HEK293 (cell line): ENCODE measurements around the gene PRSS33.

ENCODE experiments used
- CTCF ChIA-PET: fragments of 350-600 bp; formaldehyde crosslinking; extraction: SDS; loops from one replicate; lab custom pipeline; 2021; ENCODE audit warnings: antibody characterized with exemption; lab: Yijun Ruan, JAX
- POLR2A ChIA-PET: fragments of 300-600 bp; formaldehyde crosslinking; extraction: SDS; loops from one replicate; lab custom pipeline; 2020; ENCODE audit warnings: antibody characterized with exemption, inconsistent platforms; lab: Yijun Ruan, JAX
- H3K27ac ChIP-seq: fragments of 200-500 bp; sonication (Bioruptor generic); 2 replicates; pipeline ENCODE4 v1.5.1; 2014; ENCODE audit warnings: low read depth, low read length, control low read depth, inconsistent platforms; ENCODE audit errors: extremely low read depth
- H3K36me3 ChIP-seq, 2 experiments: fragments of 200-500 bp in 1 of 2; sonication (Bioruptor generic) in 1 of 2; 1 replicate in 1 of 2; 2 replicates in 1 of 2; pipeline ENCODE4 v1.5.1; 2014 to 2017; ENCODE audit warnings: inconsistent platforms in 2 of 2, low read length in 2 of 2; ENCODE audit not compliant: control insufficient read depth in 2 of 2, insufficient read depth in 1 of 2
- H3K4me1 ChIP-seq: fragments of 200-500 bp; sonication (Bioruptor generic); 2 replicates; pipeline ENCODE4 v1.5.1; 2014; ENCODE audit warnings: mild to moderate bottlenecking, low read length, inconsistent platforms; ENCODE audit not compliant: control insufficient read depth, insufficient read depth
- H3K4me3 ChIP-seq: 2 replicates; pipeline ENCODE4 v1.5.1; 2011; ENCODE audit warnings: low read depth, mild to moderate bottlenecking, control low read depth, low read length, moderate library complexity
- H3K9me3 ChIP-seq: fragments of 200-500 bp; sonication (Bioruptor generic); 2 replicates; pipeline ENCODE4 v1.5.1; 2014; ENCODE audit warnings: low read depth, low read length, inconsistent platforms; ENCODE audit not compliant: control insufficient read depth, insufficient read depth
- HOXA7 ChIP-seq: sonication (generic); formaldehyde crosslinking; IDR thresholded peaks from 2 replicates; pipeline ENCODE4 v1.8.1; 2022; ENCODE audit warnings: missing genetic modification reagents, borderline replicate concordance
- WT1 ChIP-seq: fragments of 450-650 bp; formaldehyde crosslinking; IDR thresholded peaks from 2 replicates; pipeline ENCODE4 v1.5.1; 2016; ENCODE audit warnings: missing biosample characterization, missing genetic modification characterization
- YY1 ChIP-seq: fragments of 450-650 bp; formaldehyde crosslinking; IDR thresholded peaks from 2 replicates; pipeline ENCODE4 v1.5.1; 2018; ENCODE audit warnings: missing biosample characterization, missing genetic modification characterization
- ZBTB21 ChIP-seq: fragments of 450-650 bp; formaldehyde crosslinking; IDR thresholded peaks from 2 replicates; pipeline ENCODE4 v1.5.1; 2017; ENCODE audit warnings: missing biosample characterization, missing genetic modification characterization
- ZNF311 ChIP-seq: fragments of 450-650 bp; formaldehyde crosslinking; IDR thresholded peaks from 2 replicates; pipeline ENCODE4 v1.5.1; 2017; ENCODE audit warnings: missing biosample characterization, missing genetic modification characterization, borderline replicate concordance
- ZNF747 ChIP-seq: fragments of 450-650 bp; formaldehyde crosslinking; IDR thresholded peaks from 2 replicates; pipeline ENCODE4 v1.5.1; 2016; ENCODE audit warnings: missing biosample characterization, missing genetic modification characterization
- ZNF830 ChIP-seq: fragments of 450-650 bp; IDR thresholded peaks from 2 replicates; pipeline ENCODE4 v1.5.0; 2018; ENCODE audit warnings: missing biosample characterization, missing genetic modification characterization, low read depth, mild to moderate bottlenecking, moderate library complexity
- TF ChIP-seq, protein P1 (sequence below): fragments of 450-650 bp; formaldehyde crosslinking; IDR thresholded peaks from 2 replicates; pipeline ENCODE4 v1.5.1; 2017; ENCODE audit warnings: missing biosample characterization, missing genetic modification characterization
- TF ChIP-seq, protein P2 (sequence below): fragments of 450-650 bp; formaldehyde crosslinking; IDR thresholded peaks from 2 replicates; pipeline ENCODE4 v1.5.1; 2016; ENCODE audit warnings: missing biosample characterization, missing genetic modification characterization
- TF ChIP-seq, protein P3 (sequence below): IDR thresholded peaks from 2 replicates; pipeline ENCODE4 v1.6.1; 2011; ENCODE audit warnings: mild to moderate bottlenecking, low read depth, low read length, borderline replicate concordance
- TF ChIP-seq, protein P4 (sequence below): fragments of 450-650 bp; formaldehyde crosslinking; conservative IDR thresholded peaks from 2 replicates; pipeline ENCODE4 v1.5.1; 2016; ENCODE audit warnings: low read depth, missing biosample characterization, missing genetic modification characterization
- TF ChIP-seq, protein P5 (sequence below): fragments of 450-650 bp; formaldehyde crosslinking; IDR thresholded peaks from 2 replicates; pipeline ENCODE4 v1.5.0; 2017; ENCODE audit warnings: missing biosample characterization, missing genetic modification characterization, borderline replicate concordance

Gene PRSS33

DNA sequence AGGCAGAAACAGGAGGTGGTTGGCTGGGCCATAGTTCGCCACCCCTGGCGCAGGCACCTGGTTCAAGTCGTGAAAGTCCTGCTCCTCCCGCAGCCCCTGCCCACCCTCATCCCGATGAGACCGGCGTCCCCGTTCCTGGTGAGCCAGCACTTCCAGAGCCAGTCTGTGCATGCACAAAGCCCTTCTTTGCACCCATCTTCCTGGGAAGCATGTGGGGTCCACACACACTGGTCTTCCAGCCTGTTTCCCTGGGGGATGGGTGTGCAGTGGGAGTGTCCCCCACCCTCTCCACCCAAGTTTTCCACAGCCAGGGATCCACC is 41.1 kb upstream of the PRSS33 start:
- CTCF ChIA-PET: interaction anchor here (0.7 kb wide), 1 partner anchor 11 kb away, joined by 3 read pairs; no protein-coding TSS in a partner anchor
- Histone ChIP-seq H3K9me3 (no peaks in the 10 kb centered on the region), H3K27ac (no peak overlapping the region), H3K4me3 (no peak overlapping the region), H3K36me3 (no peaks in the 10 kb centered on the region), H3K4me1 (no peaks in the 10 kb centered on the region)
- POLR2A ChIA-PET: no interaction called here
- TF ChIP-seq, protein P1, sequence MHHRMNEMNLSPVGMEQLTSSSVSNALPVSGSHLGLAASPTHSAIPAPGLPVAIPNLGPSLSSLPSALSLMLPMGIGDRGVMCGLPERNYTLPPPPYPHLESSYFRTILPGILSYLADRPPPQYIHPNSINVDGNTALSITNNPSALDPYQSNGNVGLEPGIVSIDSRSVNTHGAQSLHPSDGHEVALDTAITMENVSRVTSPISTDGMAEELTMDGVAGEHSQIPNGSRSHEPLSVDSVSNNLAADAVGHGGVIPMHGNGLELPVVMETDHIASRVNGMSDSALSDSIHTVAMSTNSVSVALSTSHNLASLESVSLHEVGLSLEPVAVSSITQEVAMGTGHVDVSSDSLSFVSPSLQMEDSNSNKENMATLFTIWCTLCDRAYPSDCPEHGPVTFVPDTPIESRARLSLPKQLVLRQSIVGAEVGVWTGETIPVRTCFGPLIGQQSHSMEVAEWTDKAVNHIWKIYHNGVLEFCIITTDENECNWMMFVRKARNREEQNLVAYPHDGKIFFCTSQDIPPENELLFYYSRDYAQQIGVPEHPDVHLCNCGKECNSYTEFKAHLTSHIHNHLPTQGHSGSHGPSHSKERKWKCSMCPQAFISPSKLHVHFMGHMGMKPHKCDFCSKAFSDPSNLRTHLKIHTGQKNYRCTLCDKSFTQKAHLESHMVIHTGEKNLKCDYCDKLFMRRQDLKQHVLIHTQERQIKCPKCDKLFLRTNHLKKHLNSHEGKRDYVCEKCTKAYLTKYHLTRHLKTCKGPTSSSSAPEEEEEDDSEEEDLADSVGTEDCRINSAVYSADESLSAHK (tag by site-specific recombination): no peak
- TF ChIP-seq WT1 (tag by site-specific recombination) (no peak), ZNF830 (tag by site-specific recombination) (no peak)

DNA sequence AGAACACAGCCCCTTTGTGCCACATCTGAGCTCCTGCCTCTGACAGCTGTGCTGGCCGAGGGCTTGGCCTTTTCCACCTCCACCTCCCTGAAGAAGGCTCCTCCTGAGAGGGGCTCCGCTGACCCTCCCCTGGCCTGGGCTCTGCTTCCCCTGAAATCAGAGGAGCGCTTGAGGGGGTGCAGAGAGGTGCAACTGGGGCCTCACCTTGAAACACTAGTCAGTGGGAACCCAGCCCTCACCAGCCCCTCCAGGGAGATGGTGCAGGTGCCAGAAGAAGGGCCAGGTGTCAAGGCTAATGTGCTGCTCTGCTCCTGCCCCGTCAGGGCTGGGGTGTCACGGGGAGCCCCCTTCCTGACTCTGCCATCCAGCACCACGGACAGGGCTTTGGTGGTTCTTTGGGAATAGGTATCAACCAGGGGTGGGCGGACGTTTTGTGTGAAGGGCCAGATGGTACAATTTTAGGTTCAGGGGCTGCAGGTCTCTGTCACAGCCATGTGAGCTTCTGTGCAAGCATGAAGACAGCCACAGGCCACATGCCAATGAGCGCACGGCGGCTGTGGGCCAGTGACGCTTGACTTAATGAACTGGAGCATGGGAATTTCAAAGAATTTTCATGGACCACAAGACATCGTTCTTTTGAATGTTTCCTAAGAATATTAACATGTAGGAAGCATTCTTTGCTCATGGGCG is 40.6 kb upstream of the PRSS33 start:
- CTCF ChIA-PET: no interaction called here
- H3K4me1 ChIP-seq: no peaks in the 10 kb centered on the region
- H3K36me3 ChIP-seq: no peaks in the 10 kb centered on the region
- H3K27ac ChIP-seq: no peak overlapping the region
- TF ChIP-seq, protein P2, sequence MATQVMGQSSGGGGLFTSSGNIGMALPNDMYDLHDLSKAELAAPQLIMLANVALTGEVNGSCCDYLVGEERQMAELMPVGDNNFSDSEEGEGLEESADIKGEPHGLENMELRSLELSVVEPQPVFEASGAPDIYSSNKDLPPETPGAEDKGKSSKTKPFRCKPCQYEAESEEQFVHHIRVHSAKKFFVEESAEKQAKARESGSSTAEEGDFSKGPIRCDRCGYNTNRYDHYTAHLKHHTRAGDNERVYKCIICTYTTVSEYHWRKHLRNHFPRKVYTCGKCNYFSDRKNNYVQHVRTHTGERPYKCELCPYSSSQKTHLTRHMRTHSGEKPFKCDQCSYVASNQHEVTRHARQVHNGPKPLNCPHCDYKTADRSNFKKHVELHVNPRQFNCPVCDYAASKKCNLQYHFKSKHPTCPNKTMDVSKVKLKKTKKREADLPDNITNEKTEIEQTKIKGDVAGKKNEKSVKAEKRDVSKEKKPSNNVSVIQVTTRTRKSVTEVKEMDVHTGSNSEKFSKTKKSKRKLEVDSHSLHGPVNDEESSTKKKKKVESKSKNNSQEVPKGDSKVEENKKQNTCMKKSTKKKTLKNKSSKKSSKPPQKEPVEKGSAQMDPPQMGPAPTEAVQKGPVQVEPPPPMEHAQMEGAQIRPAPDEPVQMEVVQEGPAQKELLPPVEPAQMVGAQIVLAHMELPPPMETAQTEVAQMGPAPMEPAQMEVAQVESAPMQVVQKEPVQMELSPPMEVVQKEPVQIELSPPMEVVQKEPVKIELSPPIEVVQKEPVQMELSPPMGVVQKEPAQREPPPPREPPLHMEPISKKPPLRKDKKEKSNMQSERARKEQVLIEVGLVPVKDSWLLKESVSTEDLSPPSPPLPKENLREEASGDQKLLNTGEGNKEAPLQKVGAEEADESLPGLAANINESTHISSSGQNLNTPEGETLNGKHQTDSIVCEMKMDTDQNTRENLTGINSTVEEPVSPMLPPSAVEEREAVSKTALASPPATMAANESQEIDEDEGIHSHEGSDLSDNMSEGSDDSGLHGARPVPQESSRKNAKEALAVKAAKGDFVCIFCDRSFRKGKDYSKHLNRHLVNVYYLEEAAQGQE (tag by site-specific recombination): peak; percentile 94
- TF ChIP-seq, protein P3, sequence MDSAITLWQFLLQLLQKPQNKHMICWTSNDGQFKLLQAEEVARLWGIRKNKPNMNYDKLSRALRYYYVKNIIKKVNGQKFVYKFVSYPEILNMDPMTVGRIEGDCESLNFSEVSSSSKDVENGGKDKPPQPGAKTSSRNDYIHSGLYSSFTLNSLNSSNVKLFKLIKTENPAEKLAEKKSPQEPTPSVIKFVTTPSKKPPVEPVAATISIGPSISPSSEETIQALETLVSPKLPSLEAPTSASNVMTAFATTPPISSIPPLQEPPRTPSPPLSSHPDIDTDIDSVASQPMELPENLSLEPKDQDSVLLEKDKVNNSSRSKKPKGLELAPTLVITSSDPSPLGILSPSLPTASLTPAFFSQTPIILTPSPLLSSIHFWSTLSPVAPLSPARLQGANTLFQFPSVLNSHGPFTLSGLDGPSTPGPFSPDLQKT: no peak
- no peak overlapping the region for H3K4me3 ChIP-seq
- POLR2A ChIA-PET: no interaction called here
- no peaks in the 10 kb centered on the region for H3K9me3 ChIP-seq

DNA sequence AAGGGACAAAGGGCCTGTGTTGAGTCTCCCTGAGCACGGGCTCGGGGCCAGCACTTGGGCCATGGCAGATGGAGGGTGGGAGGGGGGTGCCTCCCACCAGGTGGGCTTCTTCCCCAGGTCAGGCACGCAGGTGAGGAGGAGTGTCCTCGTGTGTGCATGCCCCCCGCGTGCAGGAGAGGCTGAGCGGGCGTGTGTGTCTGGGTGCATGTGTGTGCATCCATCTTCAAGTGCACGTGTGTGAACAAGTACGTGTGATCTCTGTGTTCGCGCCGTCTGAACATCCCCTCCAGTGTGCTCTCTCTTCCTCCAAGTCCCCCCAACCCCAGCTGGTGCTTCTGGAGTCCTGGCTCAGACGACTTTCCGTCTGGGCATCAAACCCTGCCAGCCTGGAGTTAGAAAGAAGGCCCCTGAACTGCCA is 40.0 kb upstream of the PRSS33 start:
- H3K4me1 ChIP-seq: no peaks in the 10 kb centered on the region
- ChIA-PET POLR2A (no interaction called here), CTCF (no interaction called here)
- H3K9me3 ChIP-seq: no peaks in the 10 kb centered on the region
- no peaks in the 10 kb centered on the region for H3K36me3 ChIP-seq
- no peak overlapping the region for H3K4me3 ChIP-seq
- no peak overlapping the region for H3K27ac ChIP-seq
- TF ChIP-seq ZBTB21 (no peak), ZNF747 (tag by site-specific recombination) (no peak), HOXA7 (CRISPR knock-in tag) (no peak), YY1 (no peak), ZNF311 (tag by site-specific recombination) (no peak)
- TF ChIP-seq, protein P1 (tag by site-specific recombination): no peak
- TF ChIP-seq, protein P4, sequence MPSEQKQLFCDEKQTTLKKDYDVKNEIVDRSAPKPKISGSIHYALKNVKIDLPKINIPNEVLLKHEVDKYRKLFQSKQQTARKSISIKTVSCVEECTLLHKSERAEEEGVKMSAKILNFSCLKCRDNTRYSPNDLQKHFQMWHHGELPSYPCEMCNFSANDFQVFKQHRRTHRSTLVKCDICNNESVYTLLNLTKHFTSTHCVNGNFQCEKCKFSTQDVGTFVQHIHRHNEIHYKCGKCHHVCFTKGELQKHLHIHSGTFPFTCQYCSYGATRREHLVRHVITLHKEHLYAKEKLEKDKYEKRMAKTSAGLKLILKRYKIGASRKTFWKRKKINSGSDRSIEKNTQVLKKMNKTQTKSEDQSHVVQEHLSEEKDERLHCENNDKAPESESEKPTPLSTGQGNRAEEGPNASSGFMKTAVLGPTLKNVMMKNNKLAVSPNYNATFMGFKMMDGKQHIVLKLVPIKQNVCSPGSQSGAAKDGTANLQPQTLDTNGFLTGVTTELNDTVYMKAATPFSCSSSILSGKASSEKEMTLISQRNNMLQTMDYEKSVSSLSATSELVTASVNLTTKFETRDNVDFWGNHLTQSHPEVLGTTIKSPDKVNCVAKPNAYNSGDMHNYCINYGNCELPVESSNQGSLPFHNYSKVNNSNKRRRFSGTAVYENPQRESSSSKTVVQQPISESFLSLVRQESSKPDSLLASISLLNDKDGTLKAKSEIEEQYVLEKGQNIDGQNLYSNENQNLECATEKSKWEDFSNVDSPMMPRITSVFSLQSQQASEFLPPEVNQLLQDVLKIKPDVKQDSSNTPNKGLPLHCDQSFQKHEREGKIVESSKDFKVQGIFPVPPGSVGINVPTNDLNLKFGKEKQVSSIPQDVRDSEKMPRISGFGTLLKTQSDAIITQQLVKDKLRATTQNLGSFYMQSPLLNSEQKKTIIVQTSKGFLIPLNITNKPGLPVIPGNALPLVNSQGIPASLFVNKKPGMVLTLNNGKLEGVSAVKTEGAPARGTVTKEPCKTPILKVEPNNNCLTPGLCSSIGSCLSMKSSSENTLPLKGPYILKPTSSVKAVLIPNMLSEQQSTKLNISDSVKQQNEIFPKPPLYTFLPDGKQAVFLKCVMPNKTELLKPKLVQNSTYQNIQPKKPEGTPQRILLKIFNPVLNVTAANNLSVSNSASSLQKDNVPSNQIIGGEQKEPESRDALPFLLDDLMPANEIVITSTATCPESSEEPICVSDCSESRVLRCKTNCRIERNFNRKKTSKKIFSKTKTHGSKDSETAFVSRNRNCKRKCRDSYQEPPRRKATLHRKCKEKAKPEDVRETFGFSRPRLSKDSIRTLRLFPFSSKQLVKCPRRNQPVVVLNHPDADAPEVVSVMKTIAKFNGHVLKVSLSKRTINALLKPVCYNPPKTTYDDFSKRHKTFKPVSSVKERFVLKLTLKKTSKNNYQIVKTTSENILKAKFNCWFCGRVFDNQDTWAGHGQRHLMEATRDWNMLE: no peak
- TF ChIP-seq, protein P5, sequence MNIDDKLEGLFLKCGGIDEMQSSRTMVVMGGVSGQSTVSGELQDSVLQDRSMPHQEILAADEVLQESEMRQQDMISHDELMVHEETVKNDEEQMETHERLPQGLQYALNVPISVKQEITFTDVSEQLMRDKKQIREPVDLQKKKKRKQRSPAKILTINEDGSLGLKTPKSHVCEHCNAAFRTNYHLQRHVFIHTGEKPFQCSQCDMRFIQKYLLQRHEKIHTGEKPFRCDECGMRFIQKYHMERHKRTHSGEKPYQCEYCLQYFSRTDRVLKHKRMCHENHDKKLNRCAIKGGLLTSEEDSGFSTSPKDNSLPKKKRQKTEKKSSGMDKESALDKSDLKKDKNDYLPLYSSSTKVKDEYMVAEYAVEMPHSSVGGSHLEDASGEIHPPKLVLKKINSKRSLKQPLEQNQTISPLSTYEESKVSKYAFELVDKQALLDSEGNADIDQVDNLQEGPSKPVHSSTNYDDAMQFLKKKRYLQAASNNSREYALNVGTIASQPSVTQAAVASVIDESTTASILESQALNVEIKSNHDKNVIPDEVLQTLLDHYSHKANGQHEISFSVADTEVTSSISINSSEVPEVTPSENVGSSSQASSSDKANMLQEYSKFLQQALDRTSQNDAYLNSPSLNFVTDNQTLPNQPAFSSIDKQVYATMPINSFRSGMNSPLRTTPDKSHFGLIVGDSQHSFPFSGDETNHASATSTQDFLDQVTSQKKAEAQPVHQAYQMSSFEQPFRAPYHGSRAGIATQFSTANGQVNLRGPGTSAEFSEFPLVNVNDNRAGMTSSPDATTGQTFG (tag by site-specific recombination): no peak
